ENCODE measurements around the gene MRPS16.

MRPS16 gene

DNA sequence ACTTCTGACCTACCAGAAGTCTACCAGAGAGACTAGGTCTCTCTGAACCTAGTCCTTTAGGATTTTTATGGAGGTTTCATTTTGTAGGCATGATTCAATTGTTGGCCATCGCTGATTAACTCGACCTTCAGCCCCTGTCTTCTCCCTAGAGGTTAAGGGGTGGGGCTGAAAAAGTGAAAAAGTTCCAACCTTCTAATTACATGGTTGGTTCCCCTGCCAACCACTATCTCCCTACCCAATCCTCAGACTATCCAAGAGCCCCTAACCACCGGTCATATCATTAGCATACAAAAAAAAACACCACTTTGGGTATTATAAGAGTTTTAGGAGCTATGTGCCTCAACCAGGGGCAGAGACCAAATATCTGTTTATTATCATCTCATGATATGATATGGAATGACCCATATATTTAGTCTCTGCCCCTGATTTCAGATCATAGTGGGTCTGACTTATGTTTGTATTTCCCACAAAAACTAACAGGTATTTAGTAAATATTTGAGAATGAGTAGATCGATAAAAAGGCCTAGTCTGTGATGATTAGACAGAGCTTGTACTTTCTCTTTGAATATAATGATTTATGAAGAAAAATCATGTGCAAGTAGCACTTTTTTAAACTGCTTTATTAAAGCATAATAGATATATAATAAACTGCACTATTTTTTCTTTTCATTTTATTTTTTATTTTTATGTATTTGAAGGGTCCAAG is 41.2 kb downstream of the MRPS16 start:
- H3K36me3 ChIP-seq (ENCODE audit: insufficient read depth, low read depth, low read length): peaks cover 17% of the 10 kb centered on the region; the same call in 1 of the 2 replicates

DNA sequence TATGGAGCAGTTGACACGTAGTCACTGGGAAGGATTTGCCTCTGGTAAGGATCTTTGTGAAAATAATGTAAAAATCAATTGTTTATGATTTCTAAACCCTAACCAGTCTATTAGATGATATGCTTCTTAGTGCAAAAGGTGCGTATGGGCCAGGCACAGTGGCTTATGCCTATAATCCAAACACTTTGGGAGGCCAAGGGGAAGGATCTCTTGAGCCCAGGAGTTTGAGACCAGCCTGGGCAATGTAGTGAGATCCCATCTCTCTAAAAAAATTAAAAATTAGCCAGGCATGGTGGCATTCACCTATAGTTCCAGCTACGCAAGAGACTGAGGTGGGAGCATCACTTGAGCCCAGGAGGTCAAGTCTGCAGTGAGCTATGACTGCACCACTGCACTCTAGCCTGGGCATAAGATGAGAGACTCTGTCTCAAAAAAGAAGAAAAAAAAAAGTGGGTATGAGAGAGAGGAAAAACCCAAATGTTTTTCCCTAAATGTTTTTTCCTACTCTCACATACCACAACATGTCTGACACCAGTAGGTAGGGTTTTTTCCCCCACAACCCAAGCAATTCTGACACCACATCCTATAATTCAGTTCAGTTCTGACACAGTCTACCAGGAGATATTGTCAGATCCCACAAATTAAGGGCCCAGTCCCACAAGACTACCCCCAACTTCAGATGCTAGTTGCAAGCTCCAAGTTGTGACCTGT is 41.9 kb downstream of the MRPS16 start:
- Histone ChIP-seq H3K27me3 (ENCODE audit: insufficient read depth, low read length) (no peaks in the 10 kb centered on the region), H3K4me1 (ENCODE audit: insufficient read depth, low read length) (no peaks in the 10 kb centered on the region), H3K9ac (ENCODE audit: low read depth, low read length) (no peak overlapping the region), H3K36me3 (ENCODE audit: insufficient read depth, low read depth, low read length) (peaks cover 16% of the 10 kb centered on the region; the same call in 1 of the 2 replicates), H3K27ac (ENCODE audit: low read length) (no peak overlapping the region), H3K9me3 (ENCODE audit: insufficient read depth, low read depth, low read length) (peaks cover 18% of the 10 kb centered on the region), H3K4me3 (ENCODE audit: low read length) (no peak overlapping the region)

More for the DNA sequence above, 41.2 kb downstream of the MRPS16 start:
- Histone ChIP-seq H3K9me3 (ENCODE audit: insufficient read depth, low read depth, low read length) (peaks cover 11% of the 10 kb centered on the region), H3K4me1 (ENCODE audit: insufficient read depth, low read length) (no peaks in the 10 kb centered on the region), H3K4me3 (ENCODE audit: low read length) (no peak overlapping the region), H3K9ac (ENCODE audit: low read depth, low read length) (no peak overlapping the region), H3K27me3 (ENCODE audit: insufficient read depth, low read length) (no peaks in the 10 kb centered on the region), H3K27ac (ENCODE audit: low read length) (no peak overlapping the region)

DNA sequence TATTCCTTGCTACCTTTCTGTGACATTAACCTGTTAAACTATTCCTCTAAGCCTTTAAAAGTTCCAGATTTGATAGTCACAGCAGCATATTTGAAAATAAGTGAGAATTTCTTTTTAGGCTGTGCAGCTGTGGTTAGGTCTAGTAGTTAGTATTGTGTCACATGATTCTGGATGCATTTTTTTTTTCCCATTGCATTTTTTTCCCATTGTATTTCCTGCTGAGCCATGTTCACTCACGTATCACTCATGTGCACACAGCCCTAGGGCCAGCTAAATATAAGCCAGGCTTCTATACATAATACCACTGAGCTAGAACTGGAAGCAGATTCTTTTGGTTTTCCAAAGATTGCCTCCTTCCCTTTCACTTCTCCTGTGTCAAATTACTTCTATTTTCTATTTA is 42.7 kb downstream of the MRPS16 start:
- no peak overlapping the region for H3K4me3 ChIP-seq (ENCODE audit: low read length)
- no peaks in the 10 kb centered on the region for H3K4me1 ChIP-seq (ENCODE audit: insufficient read depth, low read length)
- H3K9ac ChIP-seq (ENCODE audit: low read depth, low read length): no peak overlapping the region
- H3K27ac ChIP-seq (ENCODE audit: low read length): no peak overlapping the region
- peaks cover 16% of the 10 kb centered on the region; the same call in 1 of the 2 replicates for H3K36me3 ChIP-seq (ENCODE audit: insufficient read depth, low read depth, low read length)
- H3K9me3 ChIP-seq (ENCODE audit: insufficient read depth, low read depth, low read length): peaks cover 21% of the 10 kb centered on the region
- no peaks in the 10 kb centered on the region for H3K27me3 ChIP-seq (ENCODE audit: insufficient read depth, low read length)

DNA sequence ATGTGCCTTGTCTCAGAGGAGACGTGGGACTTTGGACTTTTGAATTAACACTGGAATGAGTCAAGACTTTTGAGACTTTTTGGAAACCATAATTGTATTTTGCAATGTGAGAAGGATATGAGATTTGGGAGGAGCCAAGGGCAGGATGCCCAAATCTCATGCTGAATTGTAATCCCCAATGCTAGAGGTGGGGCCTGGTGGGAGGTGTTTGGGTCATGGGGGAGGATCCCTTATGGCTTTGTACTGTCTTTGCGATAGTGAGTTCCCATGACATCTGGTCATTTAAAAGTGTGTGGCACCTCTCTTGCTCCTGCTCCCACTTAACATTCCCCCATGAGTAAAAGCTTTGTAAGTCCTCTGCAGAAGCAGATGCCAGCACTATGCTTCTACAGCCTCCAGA is 44.6 kb downstream of the MRPS16 start:
- no peaks in the 10 kb centered on the region for H3K27me3 ChIP-seq (ENCODE audit: insufficient read depth, low read length)
- no peaks in the 10 kb centered on the region for H3K4me1 ChIP-seq (ENCODE audit: insufficient read depth, low read length)
- no peak overlapping the region for H3K9ac ChIP-seq (ENCODE audit: low read depth, low read length)
- H3K9me3 ChIP-seq (ENCODE audit: insufficient read depth, low read depth, low read length): peaks cover 21% of the 10 kb centered on the region
- H3K36me3 ChIP-seq (ENCODE audit: insufficient read depth, low read depth, low read length): peaks cover 16% of the 10 kb centered on the region; the same call in 1 of the 2 replicates
- no peak overlapping the region for H3K27ac ChIP-seq (ENCODE audit: low read length)
- H3K4me3 ChIP-seq (ENCODE audit: low read length): no peak overlapping the region

DNA sequence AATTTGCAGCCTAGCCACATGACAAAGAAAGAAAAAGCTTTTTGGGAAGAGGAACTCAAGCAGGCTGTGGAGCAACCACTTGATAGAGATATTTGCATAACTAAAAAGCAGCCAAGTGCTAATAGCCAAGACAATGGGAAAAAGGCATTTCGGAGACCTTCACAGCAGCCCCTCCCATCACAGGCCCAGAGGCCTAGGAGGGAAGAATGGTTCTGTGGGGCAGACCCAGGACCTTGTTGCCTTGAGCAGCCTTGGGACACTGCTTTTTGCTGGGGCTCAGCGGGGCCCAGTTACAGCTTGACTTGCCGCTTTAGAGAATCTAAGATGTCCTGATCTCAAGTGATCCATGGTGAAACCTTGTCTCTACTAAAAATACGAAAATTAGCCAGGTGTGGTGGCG is 46.1 kb downstream of the MRPS16 start:
- peaks cover 16% of the 10 kb centered on the region; the same call in 1 of the 2 replicates for H3K36me3 ChIP-seq (ENCODE audit: insufficient read depth, low read depth, low read length)
- H3K27ac ChIP-seq (ENCODE audit: low read length): no peak overlapping the region
- no peak overlapping the region for H3K4me3 ChIP-seq (ENCODE audit: low read length)
- H3K27me3 ChIP-seq (ENCODE audit: insufficient read depth, low read length): no peaks in the 10 kb centered on the region
- no peak overlapping the region for H3K9ac ChIP-seq (ENCODE audit: low read depth, low read length)
- no peaks in the 10 kb centered on the region for H3K4me1 ChIP-seq (ENCODE audit: insufficient read depth, low read length)
- peaks cover 21% of the 10 kb centered on the region for H3K9me3 ChIP-seq (ENCODE audit: insufficient read depth, low read depth, low read length)

DNA sequence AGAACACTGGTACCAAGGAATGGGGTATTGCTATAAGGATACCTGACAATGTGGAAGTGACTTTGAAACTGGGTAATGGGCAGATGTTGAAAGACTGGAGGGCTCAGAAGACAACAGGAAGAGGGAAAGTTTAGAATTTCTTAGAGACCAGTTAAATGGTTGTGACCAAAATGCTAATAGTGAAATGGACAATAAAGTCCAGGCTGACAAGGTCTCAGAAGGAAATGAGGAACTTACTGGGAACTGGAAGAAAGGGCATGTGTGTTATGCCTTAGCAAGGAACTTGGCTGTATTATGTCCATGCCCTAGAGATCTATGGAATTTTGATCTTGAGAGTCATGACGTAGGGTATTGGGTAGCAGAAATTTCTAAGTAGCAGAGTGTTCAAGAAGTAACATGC is 46.6 kb downstream of the MRPS16 start:
- no peaks in the 10 kb centered on the region for H3K27me3 ChIP-seq (ENCODE audit: insufficient read depth, low read length)
- no peak overlapping the region for H3K27ac ChIP-seq (ENCODE audit: low read length)
- no peak overlapping the region for H3K4me3 ChIP-seq (ENCODE audit: low read length)
- no peak overlapping the region for H3K9ac ChIP-seq (ENCODE audit: low read depth, low read length)
- H3K36me3 ChIP-seq (ENCODE audit: insufficient read depth, low read depth, low read length): peaks cover 13% of the 10 kb centered on the region; the same call in 1 of the 2 replicates
- peaks cover 21% of the 10 kb centered on the region for H3K9me3 ChIP-seq (ENCODE audit: insufficient read depth, low read depth, low read length)
- no peaks in the 10 kb centered on the region for H3K4me1 ChIP-seq (ENCODE audit: insufficient read depth, low read length)

DNA sequence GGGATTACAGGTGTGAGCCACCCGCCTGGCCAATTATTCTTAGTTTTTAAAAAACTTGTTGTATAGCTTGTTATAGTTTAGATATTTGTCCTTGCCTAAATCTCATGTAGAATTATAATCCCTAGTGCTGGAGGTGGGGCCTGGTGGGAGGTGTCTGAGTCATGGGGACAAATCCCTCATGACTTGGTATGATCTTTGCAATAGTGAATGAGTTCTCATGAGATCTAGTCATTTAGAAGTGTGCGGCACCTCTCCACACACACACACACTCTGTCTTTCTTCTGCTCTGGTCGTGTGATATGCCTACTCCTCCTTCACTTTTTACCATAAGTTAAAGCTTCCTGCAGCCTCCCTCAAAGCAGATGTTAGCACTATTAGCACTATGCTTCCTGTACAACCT is 47.4 kb downstream of the MRPS16 start:
- no peaks in the 10 kb centered on the region for H3K4me1 ChIP-seq (ENCODE audit: insufficient read depth, low read length)
- H3K9me3 ChIP-seq (ENCODE audit: insufficient read depth, low read depth, low read length): peaks cover 21% of the 10 kb centered on the region
- no peak overlapping the region for H3K4me3 ChIP-seq (ENCODE audit: low read length)
- H3K36me3 ChIP-seq (ENCODE audit: insufficient read depth, low read depth, low read length): peaks cover 6% of the 10 kb centered on the region; the same call in 1 of the 2 replicates
- no peak overlapping the region for H3K9ac ChIP-seq (ENCODE audit: low read depth, low read length)
- H3K27ac ChIP-seq (ENCODE audit: low read length): no peak overlapping the region
- H3K27me3 ChIP-seq (ENCODE audit: insufficient read depth, low read length): no peaks in the 10 kb centered on the region

Measured in iPS-20b (cell line).